HL-60 (cell line): Measurements from ENCODE around the gene PIR.

ENCODE experiments used
- DNase-seq, 2 experiments: peaks; one replicate each; pipeline ENCODE4 v3.0.0-alpha.2; 2010 to 2020; ENCODE audit warnings: low read depth in 1 of 2, low spot score in 1 of 2
- H3K27ac ChIP-seq: fragments of 250-450 bp; sonication (Bioruptor Pico); replicated peaks from 2 replicates; pipeline ENCODE4 v1.5.1; 2020; ENCODE audit warnings: mild to moderate bottlenecking, moderate library complexity
- H3K27me3 ChIP-seq: fragments of 250-450 bp; sonication (Bioruptor Pico); 2 replicates; pipeline ENCODE4 v1.5.1; 2021; ENCODE audit warnings: mild to moderate bottlenecking, moderate library complexity; ENCODE audit not compliant: insufficient read depth, poor library complexity, severe bottlenecking
- H3K4me3 ChIP-seq: replicated peaks from 2 replicates; pipeline ENCODE4 v1.5.1; 2011; ENCODE audit warnings: mild to moderate bottlenecking, control low read depth, low read length; ENCODE audit not compliant: insufficient read depth
- GABPA ChIP-seq: IDR thresholded peaks from 2 replicates; pipeline ENCODE4 v1.6.1; 2012; ENCODE audit warnings: low read depth
- POLR2AphosphoS5 ChIP-seq: IDR thresholded peaks from 2 replicates; pipeline ENCODE4 v1.6.1; 2012; ENCODE audit warnings: low read depth
- REST ChIP-seq: IDR thresholded peaks from 2 replicates; pipeline ENCODE4 v1.6.1; 2012; ENCODE audit warnings: low read depth; ENCODE audit not compliant: insufficient replicate concordance
- SPI1 ChIP-seq: IDR thresholded peaks from 2 replicates; pipeline ENCODE4 v1.6.1; 2012; ENCODE audit warnings: low read depth, mild to moderate bottlenecking, borderline replicate concordance
- TF ChIP-seq, protein P1 (sequence below): IDR thresholded peaks from one replicate; pipeline ENCODE4 v1.5.1; 2011; ENCODE audit warnings: low read length, control low read depth, inconsistent platforms; ENCODE audit not compliant: insufficient read depth

Gene PIR

DNA sequence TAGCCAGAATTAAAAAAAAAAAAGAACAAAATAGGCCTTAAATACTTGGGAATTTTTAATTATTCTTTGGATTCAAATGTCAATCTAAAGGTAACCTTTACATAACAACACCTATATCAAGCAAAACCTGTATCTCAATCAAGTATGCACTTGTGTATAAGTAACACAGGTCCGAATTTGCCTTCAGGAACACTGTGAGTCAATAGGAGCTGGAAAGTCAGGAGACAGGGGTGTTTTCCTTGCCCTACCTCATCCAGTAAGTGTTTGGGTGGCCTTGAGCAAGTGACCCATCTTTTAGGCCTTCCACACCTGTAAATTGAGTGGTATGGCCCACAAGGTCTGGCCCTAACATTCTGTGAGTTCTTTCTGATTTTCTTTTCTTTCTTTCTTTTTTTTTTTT, 68.1 kb downstream of the PIR start:
- no peak overlapping the region for H3K27ac ChIP-seq
- TF ChIP-seq SPI1 (no peak), GABPA (no peak), POLR2AphosphoS5 (no peak), REST (no peak)
- TF ChIP-seq, protein P1, sequence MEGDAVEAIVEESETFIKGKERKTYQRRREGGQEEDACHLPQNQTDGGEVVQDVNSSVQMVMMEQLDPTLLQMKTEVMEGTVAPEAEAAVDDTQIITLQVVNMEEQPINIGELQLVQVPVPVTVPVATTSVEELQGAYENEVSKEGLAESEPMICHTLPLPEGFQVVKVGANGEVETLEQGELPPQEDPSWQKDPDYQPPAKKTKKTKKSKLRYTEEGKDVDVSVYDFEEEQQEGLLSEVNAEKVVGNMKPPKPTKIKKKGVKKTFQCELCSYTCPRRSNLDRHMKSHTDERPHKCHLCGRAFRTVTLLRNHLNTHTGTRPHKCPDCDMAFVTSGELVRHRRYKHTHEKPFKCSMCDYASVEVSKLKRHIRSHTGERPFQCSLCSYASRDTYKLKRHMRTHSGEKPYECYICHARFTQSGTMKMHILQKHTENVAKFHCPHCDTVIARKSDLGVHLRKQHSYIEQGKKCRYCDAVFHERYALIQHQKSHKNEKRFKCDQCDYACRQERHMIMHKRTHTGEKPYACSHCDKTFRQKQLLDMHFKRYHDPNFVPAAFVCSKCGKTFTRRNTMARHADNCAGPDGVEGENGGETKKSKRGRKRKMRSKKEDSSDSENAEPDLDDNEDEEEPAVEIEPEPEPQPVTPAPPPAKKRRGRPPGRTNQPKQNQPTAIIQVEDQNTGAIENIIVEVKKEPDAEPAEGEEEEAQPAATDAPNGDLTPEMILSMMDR: no peak
- H3K4me3 ChIP-seq: no peak overlapping the region
- no peaks in the 10 kb centered on the region for H3K27me3 ChIP-seq
- no peak for DNase-seq

DNA sequence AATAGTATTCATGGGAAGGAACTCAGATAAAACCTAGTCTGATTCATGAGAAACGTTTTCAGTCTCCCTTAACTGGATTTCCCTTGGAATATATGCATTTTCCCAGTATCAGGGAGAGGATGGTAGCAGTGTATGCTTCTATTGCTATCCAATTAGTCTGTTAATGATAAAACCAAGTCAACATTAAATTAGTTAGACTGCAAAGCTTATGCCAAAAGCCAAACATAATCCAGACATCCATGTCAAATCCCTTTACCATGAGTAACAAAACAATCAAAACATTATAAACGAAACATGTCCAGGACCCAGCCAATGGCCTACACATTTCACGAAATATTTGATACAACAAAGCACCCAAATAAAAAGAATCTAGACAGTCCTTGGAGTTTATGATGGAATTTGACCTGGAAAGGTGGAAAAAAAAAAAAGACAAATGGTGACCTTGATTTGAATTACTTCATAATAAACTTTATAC, 74.4 kb downstream of the PIR start:
- no peaks in the 10 kb centered on the region for H3K27me3 ChIP-seq
- DNase-seq: no peak
- no peak overlapping the region for H3K27ac ChIP-seq
- TF ChIP-seq, protein P1: no peak
- TF ChIP-seq SPI1 (no peak), POLR2AphosphoS5 (no peak), GABPA (no peak), REST (no peak)
- H3K4me3 ChIP-seq: no peak overlapping the region

DNA sequence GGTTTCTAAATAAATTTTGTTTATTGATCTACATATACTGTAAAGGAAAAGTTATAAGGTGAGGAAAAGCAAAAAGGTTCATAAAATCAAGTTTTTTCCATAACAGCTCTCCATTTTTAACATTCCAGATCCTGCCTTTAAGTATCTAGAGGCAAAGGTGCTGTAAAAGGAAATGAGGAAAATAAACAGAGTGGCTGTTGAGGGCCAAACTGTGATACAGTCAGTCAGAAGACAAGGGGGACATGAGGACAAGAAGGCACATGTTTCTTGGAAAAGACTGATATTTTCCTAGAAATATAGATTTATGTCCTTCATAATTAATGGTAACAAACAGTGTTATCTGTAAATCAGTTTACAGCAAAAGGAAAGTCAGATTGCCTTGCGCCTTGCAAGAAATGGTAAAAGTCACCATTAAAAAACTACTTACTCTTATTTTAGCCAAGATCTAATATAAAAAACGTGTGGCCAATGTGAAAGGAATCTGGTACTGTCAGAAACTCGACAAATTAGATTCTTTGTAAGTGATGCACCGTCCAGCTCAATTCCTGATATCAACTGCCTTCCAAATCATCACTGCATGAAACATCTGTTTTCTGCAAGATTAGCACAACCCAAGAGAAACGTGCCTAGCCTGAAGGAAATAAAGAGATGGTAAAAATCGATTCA, 75.0 kb downstream of the PIR start:
- Histone ChIP-seq H3K27ac (no peak overlapping the region), H3K27me3 (no peaks in the 10 kb centered on the region), H3K4me3 (no peak overlapping the region)
- no peak for TF ChIP-seq SPI1
- TF ChIP-seq, protein P1: no peak
- TF ChIP-seq POLR2AphosphoS5: no peak
- TF ChIP-seq REST: no peak
- no peak for TF ChIP-seq GABPA
- no peak for DNase-seq
